Measurements from ENCODE around the gene C3orf85. TPM values are rescaled to one million over a fixed set of nuclear protein-coding genes. Genes with fewer than 3 reads are reported as not detected.

The C3orf85 gene
- total RNA-seq (not detected), polyA plus RNA-seq (ENCODE audit: insufficient read length in 6 of 6) (under 1 TPM in 1 of 6 donors, not detected in 5; 0.48 TPM)
- long read RNA-seq, donor 1 = 0 reads
- long read RNA-seq, donor 2, partial matches to known transcripts = 0 of 1 reads
- long read RNA-seq, donor 2, other reads (novel, unspliced or antisense) = 0 of 1 reads
- long read RNA-seq, donor 3 = 0 reads
- long read RNA-seq, donor 4 = 0 reads
- long read RNA-seq, donor 5 = 0 reads
- long read RNA-seq, donor 6 = 0 reads
- long read RNA-seq, donor 7 = 0 reads
- long read RNA-seq, donor 8 = 0 reads
- long read RNA-seq, donor 9 = 0 reads
- long read RNA-seq, donor 10 = 0 reads
- long read RNA-seq, donor 11 = 0 reads
- long read RNA-seq, donor 12 = 0 reads

- no peak within 1 kb of the TSS for H3K27ac ChIP-seq
- ATAC-seq (no peak), DNase-seq (no peak)
- no peaks in the 10 kb centered on the region for H3K9me3 ChIP-seq
- H3K4me3 ChIP-seq = no peak within 1 kb of the TSS
- TF ChIP-seq CTCF (IDR thresholded peaks at IDR 0.05) = no peak
- H3K36me3 ChIP-seq = no peaks in the 10 kb centered on the region
- H3K27me3 ChIP-seq = no peaks in the 10 kb centered on the region
- H3K4me1 ChIP-seq = no peaks in the 10 kb centered on the region
- intact Hi-C loops (cut with DNase I) = no loop called here
Observed at GRCh38 chr3:109136523-109136922, at the start of gene C3orf85. Gene C3orf85 (plus strand): TSS chr3:109136719. CDS start chr3:109136848, 129 bp downstream.

GRCh38 chr3:109089265-109089664 lies 47.3 kb upstream of the C3orf85 start:
- no peaks in the 10 kb centered on the region for H3K4me1 ChIP-seq
- H3K36me3 ChIP-seq = no peaks in the 10 kb centered on the region
- DNase-seq = no peak
- H3K27ac ChIP-seq = no peak overlapping the region
- H3K27me3 ChIP-seq = no peaks in the 10 kb centered on the region
- TF ChIP-seq CTCF (IDR thresholded peaks at IDR 0.05) = no peak
- no peaks in the 10 kb centered on the region for H3K9me3 ChIP-seq
- no peak overlapping the region for H3K4me3 ChIP-seq
- ATAC-seq = no peak
- intact Hi-C loops (cut with DNase I) = no loop called here

- Histone ChIP-seq H3K4me3 (no peak overlapping the region), H3K9me3 (no peaks in the 10 kb centered on the region), H3K4me1 (no peaks in the 10 kb centered on the region), H3K27me3 (no peaks in the 10 kb centered on the region), H3K36me3 (no peaks in the 10 kb centered on the region), H3K27ac (no peak overlapping the region)
- no peak for ATAC-seq
- intact Hi-C loops (cut with DNase I) = no loop called here
- TF ChIP-seq CTCF (IDR thresholded peaks at IDR 0.05) = no peak
- DNase-seq = no peak
Observed at GRCh38 chr3:109091846-109092245, 44.7 kb upstream of the C3orf85 start.

GRCh38 chr3:109093561-109093960 lies 43.0 kb upstream of the C3orf85 start:
- no peak for DNase-seq
- no peak for ATAC-seq
- no peak for TF ChIP-seq CTCF (IDR thresholded peaks at IDR 0.05)
- no peak overlapping the region for H3K27ac ChIP-seq
- intact Hi-C loops (cut with DNase I) = no loop called here
- no peak overlapping the region for H3K4me3 ChIP-seq
- H3K27me3 ChIP-seq = no peaks in the 10 kb centered on the region
- no peaks in the 10 kb centered on the region for H3K4me1 ChIP-seq
- H3K36me3 ChIP-seq = no peaks in the 10 kb centered on the region
- no peaks in the 10 kb centered on the region for H3K9me3 ChIP-seq

GRCh38 chr3:109095166-109095565 lies 41.4 kb upstream of the C3orf85 start:
- Histone ChIP-seq H3K36me3 (no peaks in the 10 kb centered on the region), H3K27ac (no peak overlapping the region), H3K4me1 (no peaks in the 10 kb centered on the region), H3K4me3 (no peak overlapping the region), H3K9me3 (no peaks in the 10 kb centered on the region), H3K27me3 (no peaks in the 10 kb centered on the region)
- ATAC-seq (no peak), DNase-seq (no peak)
- no peak for TF ChIP-seq CTCF (IDR thresholded peaks at IDR 0.05)
- intact Hi-C loops (cut with DNase I) = no loop called here

All from left lung (tissue), 14 donors.